Measurements from ENCODE around the gene CEBPG. TPM values are rescaled to one million over a fixed set of nuclear protein-coding genes. Genes with fewer than 3 reads are reported as not detected.

The CEBPG gene
- total and polyA plus RNA-seq, 8 donors, result 4.7 to 40.9 (median 18.0) TPM

- H3K27ac ChIP-seq, result no peak overlapping the region
- no peaks in the 10 kb centered on the region for H3K27me3 ChIP-seq
- WGBS, 5 donors, result 89 to 94% (median 92%) methylated on average over 14 of the region's 14 CpGs
- TF ChIP-seq, protein P1, sequence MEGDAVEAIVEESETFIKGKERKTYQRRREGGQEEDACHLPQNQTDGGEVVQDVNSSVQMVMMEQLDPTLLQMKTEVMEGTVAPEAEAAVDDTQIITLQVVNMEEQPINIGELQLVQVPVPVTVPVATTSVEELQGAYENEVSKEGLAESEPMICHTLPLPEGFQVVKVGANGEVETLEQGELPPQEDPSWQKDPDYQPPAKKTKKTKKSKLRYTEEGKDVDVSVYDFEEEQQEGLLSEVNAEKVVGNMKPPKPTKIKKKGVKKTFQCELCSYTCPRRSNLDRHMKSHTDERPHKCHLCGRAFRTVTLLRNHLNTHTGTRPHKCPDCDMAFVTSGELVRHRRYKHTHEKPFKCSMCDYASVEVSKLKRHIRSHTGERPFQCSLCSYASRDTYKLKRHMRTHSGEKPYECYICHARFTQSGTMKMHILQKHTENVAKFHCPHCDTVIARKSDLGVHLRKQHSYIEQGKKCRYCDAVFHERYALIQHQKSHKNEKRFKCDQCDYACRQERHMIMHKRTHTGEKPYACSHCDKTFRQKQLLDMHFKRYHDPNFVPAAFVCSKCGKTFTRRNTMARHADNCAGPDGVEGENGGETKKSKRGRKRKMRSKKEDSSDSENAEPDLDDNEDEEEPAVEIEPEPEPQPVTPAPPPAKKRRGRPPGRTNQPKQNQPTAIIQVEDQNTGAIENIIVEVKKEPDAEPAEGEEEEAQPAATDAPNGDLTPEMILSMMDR (IDR thresholded peaks at IDR 0.05), result no peak
- TF ChIP-seq EP300 (IDR thresholded peaks at IDR 0.05), result no peak
- no peak for DNase-seq
- peaks cover 0 to 6% (median 0%) of the 10 kb centered on the region in 4 donors for H3K36me3 ChIP-seq
- no peaks in the 10 kb centered on the region for H3K9me3 ChIP-seq
- intact Hi-C loops (cut with DNase I; ENCODE audit: low total_unique reads), result no loop called here
- H3K4me3 ChIP-seq, result no peak overlapping the region
- peaks cover 0 to 10% (median 6%) of the 10 kb centered on the region in 4 donors for H3K4me1 ChIP-seq
These were observed 44.2 kb downstream of the CEBPG start for GRCh38 chr19:33417751-33418150.

- peaks cover 0 to 6% (median 0%) of the 10 kb centered on the region in 4 donors for H3K36me3 ChIP-seq
- no peak for DNase-seq
- H3K9me3 ChIP-seq, result no peaks in the 10 kb centered on the region
- no peaks in the 10 kb centered on the region for H3K27me3 ChIP-seq
- WGBS, 5 donors, result 89 to 97% (median 90%) methylated on average over 5 to 12 of the region's 12 CpGs
- no peak overlapping the region for H3K27ac ChIP-seq
- H3K4me3 ChIP-seq, result no peak overlapping the region
- TF ChIP-seq POLR2A (IDR thresholded peaks at IDR 0.05) (no peak), EP300 (IDR thresholded peaks at IDR 0.05) (no peak), POLR2AphosphoS5 (IDR thresholded peaks at IDR 0.05) (no peak)
- TF ChIP-seq, protein P1 (IDR thresholded peaks at IDR 0.05), result no peak
- intact Hi-C loops (cut with DNase I; ENCODE audit: low total_unique reads), result no loop called here
- peaks cover 0 to 10% (median 6%) of the 10 kb centered on the region in 4 donors for H3K4me1 ChIP-seq
These were observed 45.0 kb downstream of the CEBPG start for GRCh38 chr19:33418461-33418860.

DNA sequence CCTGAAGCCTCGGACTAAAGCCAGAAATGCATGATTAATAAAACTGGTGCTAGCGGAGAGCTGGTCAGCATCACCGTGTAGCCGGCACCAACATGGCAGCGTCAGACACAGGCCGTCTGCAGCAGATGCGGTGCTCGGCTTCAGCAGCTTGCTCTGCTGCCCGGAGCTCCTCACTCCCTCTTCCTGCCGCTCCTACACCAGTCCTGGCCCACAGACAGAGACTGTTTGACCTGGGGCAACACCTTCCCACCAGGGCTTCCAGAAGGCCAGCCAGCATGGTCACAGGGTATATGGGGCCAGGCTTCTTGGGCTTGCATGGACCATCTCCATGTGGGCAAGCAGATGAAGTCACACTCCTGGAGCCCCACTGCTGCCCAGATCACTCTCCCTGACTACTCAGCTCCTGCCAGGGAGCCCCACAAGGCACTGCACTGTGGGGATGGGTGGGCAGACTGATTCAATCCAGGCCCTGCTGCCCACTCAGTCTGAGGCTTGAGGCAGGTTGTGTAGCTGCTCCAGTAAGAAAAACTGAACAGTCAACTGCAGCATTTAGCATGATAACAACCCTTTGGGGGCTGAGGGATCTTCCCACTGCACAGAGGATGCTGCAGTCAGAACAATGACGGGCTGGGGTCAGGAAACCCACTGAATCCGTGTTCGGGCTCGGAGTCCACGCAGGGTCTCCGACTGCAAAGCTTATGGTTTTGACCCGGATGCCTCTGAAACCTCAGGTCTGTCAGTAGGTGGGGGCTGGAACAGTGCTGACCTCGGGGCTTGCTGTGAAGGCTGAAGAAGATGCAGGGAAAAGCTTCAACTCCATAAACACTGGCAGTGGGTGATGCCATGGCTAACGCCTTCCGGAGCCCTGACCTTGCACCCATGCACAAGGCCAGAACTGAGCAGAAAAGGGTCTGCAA lies 45.6 kb downstream of the CEBPG start:
- H3K36me3 ChIP-seq, result peaks cover 0 to 7% (median under 1%) of the 10 kb centered on the region in 4 donors
- DNase-seq, result no peak
- no peaks in the 10 kb centered on the region for H3K27me3 ChIP-seq
- intact Hi-C loops (cut with DNase I; ENCODE audit: low total_unique reads), result no loop called here
- H3K4me3 ChIP-seq, result no peak overlapping the region
- no peak overlapping the region for H3K27ac ChIP-seq
- H3K4me1 ChIP-seq, result peaks cover 0 to 10% (median 6%) of the 10 kb centered on the region in 4 donors
- 86 to 92% (median 91%) methylated on average over 20 of the region's 20 CpGs for WGBS, 5 donors
- H3K9me3 ChIP-seq, result no peaks in the 10 kb centered on the region
- TF ChIP-seq, protein P1 (IDR thresholded peaks at IDR 0.05), result no peak
- TF ChIP-seq POLR2A (IDR thresholded peaks at IDR 0.05) (no peak), POLR2AphosphoS5 (IDR thresholded peaks at IDR 0.05) (no peak), EP300 (IDR thresholded peaks at IDR 0.05) (no peak)

GRCh38 chr19:33419788-33420130 lies 46.2 kb downstream of the CEBPG start:
- no peak overlapping the region for H3K4me3 ChIP-seq
- no peaks in the 10 kb centered on the region for H3K9me3 ChIP-seq
- no peak for TF ChIP-seq EP300 (IDR thresholded peaks at IDR 0.05)
- no peak for TF ChIP-seq POLR2A (IDR thresholded peaks at IDR 0.05)
- TF ChIP-seq, protein P1 (IDR thresholded peaks at IDR 0.05), result no peak
- TF ChIP-seq POLR2AphosphoS5 (IDR thresholded peaks at IDR 0.05), result no peak
- peaks cover 0 to 14% (median 2%) of the 10 kb centered on the region in 4 donors for H3K36me3 ChIP-seq
- no peak for DNase-seq
- no peak overlapping the region for H3K27ac ChIP-seq
- WGBS, 5 donors, result 45 to 70% (median 61%) methylated on average over 6 of the region's 6 CpGs
- peaks cover 0 to 10% (median 6%) of the 10 kb centered on the region in 4 donors for H3K4me1 ChIP-seq
- intact Hi-C loops (cut with DNase I; ENCODE audit: low total_unique reads), result no loop called here
- H3K27me3 ChIP-seq, result no peaks in the 10 kb centered on the region

All from stomach (tissue), 9 donors.